Brain pericyte (primary cell): ENCODE results near the gene SAMD4A.

Source experiments
- DNase-seq: peaks from one replicate; pipeline ENCODE4 v3.0.0-alpha.2; 2012; ENCODE audit warnings: low read depth, low spot score

The SAMD4A gene

GRCh38 chr14:54654605-54655004 lies 87.7 kb downstream of the SAMD4A start:
- no peak for DNase-seq

GRCh38 chr14:54658836-54659235 lies 91.9 kb downstream of the SAMD4A start:
- DNase-seq, result no peak

- no peak for DNase-seq
These were observed 92.4 kb downstream of the SAMD4A start for GRCh38 chr14:54659365-54659764.

- DNase-seq, result no peak
These were observed 93.7 kb downstream of the SAMD4A start for GRCh38 chr14:54660604-54661111.

GRCh38 chr14:54662491-54663133 lies 95.7 kb downstream of the SAMD4A start:
- DNase-seq, result no peak

- no peak for DNase-seq
These were observed 98.0 kb downstream of the SAMD4A start for GRCh38 chr14:54664961-54665360.

- no peak for DNase-seq
These were observed 99.0 kb downstream of the SAMD4A start for GRCh38 chr14:54665946-54666345.

GRCh38 chr14:54667026-54667744 lies 100.3 kb downstream of the SAMD4A start:
- no peak for DNase-seq

GRCh38 chr14:54667764-54668163 lies 100.8 kb downstream of the SAMD4A start:
- no peak for DNase-seq

- DNase-seq, result no peak
These were observed 103.0 kb downstream of the SAMD4A start for GRCh38 chr14:54669721-54670561.

- DNase-seq, result no peak
These were observed 104.6 kb downstream of the SAMD4A start for GRCh38 chr14:54671537-54671936.

- no peak for DNase-seq
These were observed 105.3 kb downstream of the SAMD4A start for GRCh38 chr14:54672181-54672580.

- no peak for DNase-seq
These were observed 105.8 kb downstream of the SAMD4A start for GRCh38 chr14:54672688-54673087.

- DNase-seq, result no peak
These were observed 106.5 kb downstream of the SAMD4A start for GRCh38 chr14:54673193-54674045.

- DNase-seq, result no peak
These were observed 107.3 kb downstream of the SAMD4A start for GRCh38 chr14:54674046-54674741.

- no peak for DNase-seq
These were observed 108.6 kb downstream of the SAMD4A start for GRCh38 chr14:54675236-54676128.

GRCh38 chr14:54676812-54677708 lies 110.1 kb downstream of the SAMD4A start:
- no peak for DNase-seq

GRCh38 chr14:54680651-54681050 lies 113.7 kb downstream of the SAMD4A start:
- DNase-seq, result no peak

GRCh38 chr14:54681811-54682261 lies 114.9 kb downstream of the SAMD4A start:
- no peak for DNase-seq
